Measurements from ENCODE around the gene TRMT10A. TPM values are rescaled to one million over a fixed set of nuclear protein-coding genes. Genes with fewer than 3 reads are reported as not detected.

TRMT10A gene
- total and polyA plus RNA-seq, 8 donors, result 2.3 to 4.8 (median 3.3) TPM

DNA sequence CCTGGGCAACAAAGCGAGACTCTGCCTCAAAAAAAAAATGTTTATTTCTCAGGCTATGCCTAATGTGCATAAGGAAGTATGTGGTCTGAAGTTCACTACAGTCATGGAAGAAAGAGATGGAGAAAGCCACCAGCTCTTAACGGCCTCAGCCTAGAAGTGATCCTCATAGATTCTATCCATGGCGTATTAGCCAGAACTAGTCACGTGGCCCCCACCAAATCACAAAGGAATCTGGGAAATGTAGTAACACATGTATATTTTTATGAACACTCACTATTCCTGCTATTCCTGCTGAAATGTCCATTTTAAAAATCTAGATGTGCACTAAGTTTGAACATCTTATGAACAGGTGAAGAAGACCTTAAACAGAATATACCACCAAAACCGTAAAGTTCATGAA lies 44.6 kb upstream of the TRMT10A start:
- TF ChIP-seq, protein P1, sequence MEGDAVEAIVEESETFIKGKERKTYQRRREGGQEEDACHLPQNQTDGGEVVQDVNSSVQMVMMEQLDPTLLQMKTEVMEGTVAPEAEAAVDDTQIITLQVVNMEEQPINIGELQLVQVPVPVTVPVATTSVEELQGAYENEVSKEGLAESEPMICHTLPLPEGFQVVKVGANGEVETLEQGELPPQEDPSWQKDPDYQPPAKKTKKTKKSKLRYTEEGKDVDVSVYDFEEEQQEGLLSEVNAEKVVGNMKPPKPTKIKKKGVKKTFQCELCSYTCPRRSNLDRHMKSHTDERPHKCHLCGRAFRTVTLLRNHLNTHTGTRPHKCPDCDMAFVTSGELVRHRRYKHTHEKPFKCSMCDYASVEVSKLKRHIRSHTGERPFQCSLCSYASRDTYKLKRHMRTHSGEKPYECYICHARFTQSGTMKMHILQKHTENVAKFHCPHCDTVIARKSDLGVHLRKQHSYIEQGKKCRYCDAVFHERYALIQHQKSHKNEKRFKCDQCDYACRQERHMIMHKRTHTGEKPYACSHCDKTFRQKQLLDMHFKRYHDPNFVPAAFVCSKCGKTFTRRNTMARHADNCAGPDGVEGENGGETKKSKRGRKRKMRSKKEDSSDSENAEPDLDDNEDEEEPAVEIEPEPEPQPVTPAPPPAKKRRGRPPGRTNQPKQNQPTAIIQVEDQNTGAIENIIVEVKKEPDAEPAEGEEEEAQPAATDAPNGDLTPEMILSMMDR (IDR thresholded peaks at IDR 0.05), result no peak
- H3K4me1 ChIP-seq, result peaks cover 0 to 4% (median 0%) of the 10 kb centered on the region in 3 donors

DNA sequence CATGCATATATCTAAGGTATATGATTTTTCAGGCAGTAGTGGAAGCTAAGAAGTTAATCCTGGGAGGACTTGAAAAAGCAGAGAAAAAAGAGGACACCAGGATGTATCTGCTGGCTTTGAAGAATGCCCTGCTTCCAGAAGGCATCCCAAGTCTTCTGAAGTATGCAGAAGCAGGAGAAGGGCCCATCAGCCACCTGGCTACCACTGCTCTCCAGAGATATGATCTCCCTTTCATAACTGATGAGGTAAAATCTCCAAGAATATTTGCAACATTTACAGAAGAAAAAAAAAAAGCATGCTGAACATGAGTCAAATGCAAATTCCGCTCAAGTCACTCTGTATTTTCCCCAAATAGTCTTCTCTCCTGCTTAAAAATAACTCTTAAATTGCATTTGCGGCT lies 42.9 kb upstream of the TRMT10A start:
- Histone ChIP-seq H3K27me3 (no peaks in the 10 kb centered on the region), H3K9me3 (no peaks in the 10 kb centered on the region), H3K4me3 (no peak overlapping the region), H3K27ac (no peak overlapping the region), H3K36me3 (no peaks in the 10 kb centered on the region), H3K4me1 (no peaks in the 10 kb centered on the region)
- no peak for ATAC-seq
- DNase-seq, result no peak
- TF ChIP-seq, protein P1 (IDR thresholded peaks at IDR 0.05), result no peak
- 90 to 94% methylated on average over 2 of the region's 2 CpGs for WGBS, 2 donors
- intact Hi-C loops (cut with DNase I), result no loop called here
- no peak for FAIRE-seq

More for the DNA sequence above, 44.6 kb upstream of the TRMT10A start:
- H3K27me3 ChIP-seq, result no peaks in the 10 kb centered on the region
- H3K4me3 ChIP-seq, result no peak overlapping the region
- H3K36me3 ChIP-seq, result no peaks in the 10 kb centered on the region
- no peak for FAIRE-seq
- DNase-seq, result no peak
- 88 to 91% methylated on average over 5 of the region's 5 CpGs for WGBS, 2 donors
- no peaks in the 10 kb centered on the region for H3K9me3 ChIP-seq
- intact Hi-C loops (cut with DNase I), result no loop called here
- no peak overlapping the region for H3K27ac ChIP-seq
- ATAC-seq, result no peak

DNA sequence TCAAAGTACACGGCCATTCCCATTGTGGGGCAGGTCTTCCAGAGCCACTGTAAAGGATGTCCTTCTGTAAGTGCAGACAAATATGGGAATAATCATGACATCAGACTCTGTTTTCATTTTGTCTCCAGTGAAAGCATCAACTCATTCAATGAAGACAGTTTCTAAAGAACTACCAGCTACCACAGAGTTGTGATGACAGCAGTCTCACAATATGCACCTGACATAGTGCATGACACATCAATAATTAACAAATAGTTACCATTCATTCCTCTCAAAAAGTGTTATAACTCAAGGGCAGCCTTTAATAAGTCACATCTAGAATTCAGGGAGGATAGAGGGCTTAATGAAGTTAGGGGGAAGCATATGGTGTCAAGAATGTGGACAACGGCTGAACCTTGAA lies 31.0 kb upstream of the TRMT10A start:
- no peak for DNase-seq
- Histone ChIP-seq H3K36me3 (no peaks in the 10 kb centered on the region), H3K9me3 (no peaks in the 10 kb centered on the region), H3K4me1 (no peaks in the 10 kb centered on the region), H3K27me3 (no peaks in the 10 kb centered on the region), H3K4me3 (no peak overlapping the region), H3K27ac (no peak overlapping the region)
- no peak for FAIRE-seq
- ATAC-seq, result no peak
- intact Hi-C loops (cut with DNase I), result no loop called here
- TF ChIP-seq, protein P1 (IDR thresholded peaks at IDR 0.05), result no peak
- WGBS, 2 donors, result 77 to 89% methylated on average over 2 of the region's 2 CpGs

DNA sequence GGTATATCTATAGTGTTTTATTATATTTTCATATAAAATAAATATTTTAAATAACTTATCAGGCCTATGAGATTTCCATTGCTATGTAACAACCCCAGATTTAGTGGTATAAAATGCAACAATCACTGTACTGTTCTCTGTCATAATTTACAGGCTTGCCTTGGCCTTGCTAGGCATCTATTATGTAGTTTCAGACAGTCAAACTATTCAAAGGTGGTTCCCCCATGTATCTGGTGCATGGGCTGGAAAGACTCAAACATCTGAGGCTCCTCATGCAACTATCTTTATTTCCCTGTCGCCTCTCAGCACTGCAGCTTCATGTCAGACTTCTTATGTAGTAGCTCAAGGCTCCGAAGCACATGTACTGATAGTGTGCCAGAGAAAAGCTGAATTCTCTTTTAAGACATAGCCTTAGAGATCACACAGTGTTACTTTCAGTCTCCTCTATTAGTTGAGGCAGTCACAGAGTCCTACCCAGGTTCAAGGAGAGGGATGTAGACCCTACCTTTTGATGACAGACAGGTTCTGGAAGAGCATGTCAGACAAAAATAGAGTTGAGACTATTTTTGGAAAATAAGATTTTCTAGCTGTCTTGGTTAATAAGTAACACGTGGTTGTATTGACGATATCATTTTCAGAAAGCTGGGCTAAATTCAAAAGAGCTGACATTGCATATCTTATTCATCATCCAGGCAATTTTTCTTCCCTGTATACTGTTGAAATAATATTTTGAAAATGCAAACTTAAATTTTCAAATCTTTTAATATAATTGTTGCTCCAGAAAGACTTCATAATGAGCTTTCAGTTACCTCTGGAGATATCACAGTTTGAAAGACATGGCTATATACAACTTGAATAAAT lies 30.2 kb upstream of the TRMT10A start:
- Histone ChIP-seq H3K9me3 (no peaks in the 10 kb centered on the region), H3K27me3 (no peaks in the 10 kb centered on the region), H3K4me3 (no peak overlapping the region), H3K4me1 (no peaks in the 10 kb centered on the region), H3K36me3 (no peaks in the 10 kb centered on the region), H3K27ac (no peak overlapping the region)
- no peak for DNase-seq
- intact Hi-C loops (cut with DNase I), result no loop called here
- WGBS, 2 donors, result 22 to 30% methylated on average over 4 of the region's 4 CpGs
- FAIRE-seq, result no peak
- peak in 2 of 4 donors; percentile 37 to 46 for ATAC-seq
- TF ChIP-seq, protein P1 (IDR thresholded peaks at IDR 0.05), result no peak

DNA sequence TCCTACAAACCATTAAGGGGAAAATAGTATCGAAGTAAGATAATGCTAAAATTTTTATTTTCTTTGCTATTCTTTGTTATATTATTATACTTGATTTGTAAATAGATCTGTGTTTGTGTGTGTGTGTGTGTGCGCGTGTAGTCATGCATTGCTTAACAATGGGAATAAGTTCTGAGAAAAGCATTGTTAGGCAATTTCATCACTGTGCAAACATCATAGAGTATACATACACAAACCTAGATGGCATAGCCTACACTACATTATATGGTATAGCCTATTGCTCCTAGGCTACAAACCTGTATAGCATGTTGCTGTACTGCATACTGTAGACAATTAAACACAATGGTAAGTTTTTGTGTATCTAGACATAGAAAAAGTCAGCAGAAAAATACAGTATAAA lies 27.9 kb upstream of the TRMT10A start:
- no peak for DNase-seq
- FAIRE-seq, result no peak
- TF ChIP-seq, protein P1 (IDR thresholded peaks at IDR 0.05), result no peak
- no peak for ATAC-seq
- Histone ChIP-seq H3K36me3 (no peaks in the 10 kb centered on the region), H3K27ac (no peak overlapping the region), H3K4me3 (no peak overlapping the region), H3K27me3 (no peaks in the 10 kb centered on the region), H3K9me3 (no peaks in the 10 kb centered on the region), H3K4me1 (peaks cover 0 to 6% (median 0%) of the 10 kb centered on the region in 3 donors)
- WGBS, 2 donors, result 86 to 93% methylated on average over 3 of the region's 3 CpGs
- intact Hi-C loops (cut with DNase I), result no loop called here
